ENCODE measurements around the gene FMNL2.

FMNL2 gene

DNA sequence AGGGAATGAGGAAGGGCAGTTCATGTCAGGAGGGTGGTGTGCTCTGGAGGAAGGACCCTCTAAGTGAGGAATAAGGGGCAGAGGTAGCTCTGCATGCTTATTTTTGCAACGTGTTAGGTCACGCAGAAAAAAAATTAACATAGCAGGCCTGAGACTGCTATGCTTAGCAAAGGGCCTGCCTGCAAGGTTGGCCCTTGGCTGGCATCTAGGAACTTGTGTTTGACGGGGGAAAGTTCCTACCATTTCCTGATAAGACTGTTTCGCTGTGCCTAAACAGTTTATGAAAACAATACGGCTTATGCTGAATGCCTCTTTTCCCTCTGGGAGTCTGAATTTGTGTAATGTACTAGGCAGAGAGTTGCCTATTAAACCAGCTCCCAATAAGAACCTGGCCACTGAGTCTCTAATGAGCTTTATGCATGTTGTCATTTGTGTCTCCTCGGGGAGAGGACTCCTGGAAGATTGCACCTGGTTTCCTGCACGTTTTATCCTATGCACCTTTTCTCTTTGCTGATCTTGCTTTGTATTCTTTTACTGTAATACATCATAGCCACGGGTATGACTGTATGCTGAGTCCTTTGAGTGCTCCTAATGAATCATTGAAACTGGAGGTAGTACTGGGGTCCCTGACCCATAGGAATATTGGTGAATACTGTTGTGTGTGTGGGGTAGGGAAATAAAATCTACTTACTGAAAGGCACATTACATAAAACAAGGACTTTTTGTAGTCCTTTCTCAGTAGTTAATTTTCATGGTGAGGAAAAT lies 213.3 kb downstream of the FMNL2 start:
- in situ Hi-C loops (cut with MboI; ENCODE audit: low sequenced_read_pairs): no loop called here

DNA sequence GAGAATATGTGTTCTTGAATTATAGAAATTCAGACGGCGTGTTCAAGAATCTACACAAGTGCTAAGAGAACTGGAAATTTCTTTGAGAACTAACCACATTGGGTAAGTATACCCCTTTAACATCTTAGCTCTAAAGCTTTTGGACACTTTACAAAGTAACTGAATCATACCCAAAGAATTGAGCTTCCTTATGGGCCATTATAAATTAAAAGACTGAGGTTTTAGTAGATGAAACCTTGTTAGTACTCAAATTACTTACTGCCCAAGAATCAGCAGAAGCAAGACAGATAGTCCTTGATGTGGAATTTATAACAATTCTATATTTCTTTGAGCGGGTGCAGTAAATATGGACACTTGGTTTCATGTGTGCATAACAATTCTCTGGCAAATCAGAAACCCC lies 214.0 kb downstream of the FMNL2 start:
- in situ Hi-C loops (cut with MboI; ENCODE audit: low sequenced_read_pairs): no loop called here

DNA sequence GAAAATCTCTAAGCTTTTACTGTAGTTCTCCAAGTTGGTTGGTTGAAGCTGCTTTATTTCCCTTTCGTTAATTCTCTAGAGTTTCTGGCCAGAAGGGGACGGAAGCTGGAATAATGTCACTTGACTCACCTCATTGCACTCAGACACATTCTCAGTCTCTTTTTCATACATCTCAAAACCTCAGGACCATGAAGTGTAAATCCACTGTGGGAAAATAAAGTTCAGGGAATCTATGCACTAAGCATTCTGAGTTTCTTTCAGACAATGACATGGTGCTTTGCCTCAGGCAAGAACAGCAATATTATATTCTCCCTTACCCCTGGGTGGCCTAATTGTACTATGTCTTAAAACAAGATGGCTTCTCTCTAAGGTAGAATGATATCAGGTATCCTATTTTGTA lies 214.4 kb downstream of the FMNL2 start:
- in situ Hi-C loops (cut with MboI; ENCODE audit: low sequenced_read_pairs): no loop called here

DNA sequence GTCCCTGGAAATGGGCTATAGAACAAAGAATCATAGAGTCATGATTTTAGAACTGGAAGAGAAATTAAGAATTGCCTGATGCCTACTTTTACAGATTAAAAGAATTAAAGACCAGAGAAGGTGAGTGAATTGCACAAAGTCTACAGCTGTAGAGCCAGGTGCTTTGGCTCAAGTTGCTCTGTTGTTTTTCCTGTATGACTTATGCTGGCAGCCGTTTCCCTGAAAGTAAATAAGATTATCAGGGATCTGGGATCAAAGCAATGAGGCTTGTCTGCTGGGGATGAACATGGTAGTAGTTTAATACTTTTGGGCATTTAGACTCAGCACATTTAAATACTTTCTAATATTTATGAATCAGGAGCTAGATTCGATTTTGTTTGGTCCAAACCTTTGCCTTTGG lies 215.4 kb downstream of the FMNL2 start:
- in situ Hi-C loops (cut with MboI; ENCODE audit: low sequenced_read_pairs): no loop called here

DNA sequence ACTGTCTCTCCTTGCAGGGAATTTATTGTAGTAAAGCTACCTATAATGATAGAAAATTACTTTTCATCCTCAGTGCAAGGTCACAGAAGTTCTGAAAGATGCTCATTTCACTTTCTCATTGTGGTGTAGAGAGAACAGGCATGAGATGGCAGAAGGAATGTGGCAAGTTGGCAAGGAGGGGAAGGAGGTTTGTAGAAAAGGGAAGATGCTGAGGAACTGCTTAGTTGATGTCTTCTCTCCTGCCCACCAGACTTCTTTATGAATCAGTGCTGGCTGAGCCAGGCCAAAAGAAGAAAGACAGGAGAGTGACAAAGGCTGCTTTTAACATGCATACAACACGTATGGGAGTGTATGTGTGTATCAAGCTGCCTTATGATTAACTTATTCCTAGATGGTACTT lies 217.9 kb downstream of the FMNL2 start:
- in situ Hi-C loops (cut with MboI; ENCODE audit: low sequenced_read_pairs): no loop called here

DNA sequence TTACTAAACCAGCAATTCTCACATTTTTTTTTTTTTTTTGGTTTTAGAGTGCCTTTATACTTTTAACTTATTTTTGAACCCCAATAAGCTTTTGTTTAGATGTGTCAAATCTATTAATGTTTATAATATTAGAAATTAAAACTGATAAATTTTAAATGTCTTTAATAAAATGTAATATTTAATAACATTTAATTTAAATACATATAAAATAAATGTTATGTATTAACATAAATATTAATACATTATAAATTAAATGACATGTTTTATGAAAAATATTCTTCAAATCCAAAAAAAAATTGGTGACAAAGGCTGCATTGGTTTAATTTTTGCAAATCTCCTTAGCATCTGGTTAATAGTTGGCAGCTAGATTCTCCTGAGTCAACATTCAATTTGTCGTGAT lies 218.5 kb downstream of the FMNL2 start:
- in situ Hi-C loops (cut with MboI; ENCODE audit: low sequenced_read_pairs): no loop called here

DNA sequence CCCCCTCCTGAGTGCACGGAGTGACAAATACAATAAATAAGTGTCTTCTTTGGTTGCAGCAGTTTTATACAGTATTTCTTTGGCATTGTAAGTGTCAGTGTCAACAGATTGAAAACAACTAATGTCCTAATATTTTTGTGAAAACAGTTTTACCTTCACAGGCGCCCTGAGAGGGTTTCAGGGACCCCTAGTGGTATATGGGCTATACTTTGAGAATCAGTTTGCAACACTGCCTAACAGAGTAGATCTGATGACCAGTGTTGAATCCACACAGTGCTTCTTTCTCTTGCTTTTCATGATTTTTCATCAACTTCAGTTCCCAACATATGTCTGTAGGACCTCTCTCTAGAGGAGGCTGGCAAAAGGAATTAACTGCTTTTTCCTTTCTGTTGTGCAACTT lies 220.1 kb downstream of the FMNL2 start:
- in situ Hi-C loops (cut with MboI; ENCODE audit: low sequenced_read_pairs): no loop called here

DNA sequence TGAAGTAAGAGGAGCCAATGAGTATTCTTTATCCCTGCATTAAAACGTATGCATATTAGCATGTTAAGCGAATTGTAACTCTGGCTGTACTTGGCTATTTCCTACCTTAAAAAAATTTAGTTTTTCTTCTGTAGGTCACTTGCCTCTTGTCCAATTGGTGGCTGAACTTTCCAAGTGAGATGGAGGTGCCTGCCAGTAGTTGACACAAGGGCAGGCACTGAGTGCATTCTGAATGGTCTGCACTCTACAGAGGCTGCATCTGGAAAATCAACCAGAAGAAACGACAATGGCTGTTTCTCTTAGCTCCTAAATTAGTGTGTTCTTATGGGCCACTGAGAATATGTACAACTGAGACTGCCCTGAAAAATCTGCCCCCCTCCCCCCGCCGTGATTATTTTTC lies 221.5 kb downstream of the FMNL2 start:
- in situ Hi-C loops (cut with MboI; ENCODE audit: low sequenced_read_pairs): no loop called here

DNA sequence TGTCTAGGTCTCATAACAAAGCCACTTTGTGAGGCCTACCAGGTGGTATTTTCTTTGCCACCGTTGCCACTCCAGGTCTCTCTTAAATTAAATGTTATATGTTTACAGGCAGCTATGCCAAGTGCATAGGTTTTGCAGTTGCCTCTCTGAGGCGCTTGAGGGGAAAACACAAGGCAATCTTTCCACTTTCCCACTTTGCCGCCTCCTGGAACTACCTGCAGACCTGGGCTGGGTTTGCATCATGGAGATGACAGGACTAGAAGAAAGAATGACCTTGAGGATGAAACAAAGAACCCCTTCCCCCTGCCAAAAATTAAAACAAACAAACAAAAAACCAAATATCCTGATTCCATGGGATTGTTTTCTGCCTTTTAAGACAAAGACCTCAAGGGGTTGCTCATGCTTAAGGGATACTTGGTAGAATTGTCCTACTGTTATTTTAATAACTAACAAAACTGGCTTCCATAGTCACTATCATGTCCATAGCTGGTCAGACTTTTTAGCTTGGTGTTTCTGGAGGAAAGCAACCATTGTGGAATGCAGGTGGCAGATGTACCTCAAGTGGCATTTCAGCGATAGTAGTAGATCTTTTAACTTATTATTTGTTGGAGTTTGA lies 222.4 kb downstream of the FMNL2 start:
- in situ Hi-C loops (cut with MboI; ENCODE audit: low sequenced_read_pairs): no loop called here

DNA sequence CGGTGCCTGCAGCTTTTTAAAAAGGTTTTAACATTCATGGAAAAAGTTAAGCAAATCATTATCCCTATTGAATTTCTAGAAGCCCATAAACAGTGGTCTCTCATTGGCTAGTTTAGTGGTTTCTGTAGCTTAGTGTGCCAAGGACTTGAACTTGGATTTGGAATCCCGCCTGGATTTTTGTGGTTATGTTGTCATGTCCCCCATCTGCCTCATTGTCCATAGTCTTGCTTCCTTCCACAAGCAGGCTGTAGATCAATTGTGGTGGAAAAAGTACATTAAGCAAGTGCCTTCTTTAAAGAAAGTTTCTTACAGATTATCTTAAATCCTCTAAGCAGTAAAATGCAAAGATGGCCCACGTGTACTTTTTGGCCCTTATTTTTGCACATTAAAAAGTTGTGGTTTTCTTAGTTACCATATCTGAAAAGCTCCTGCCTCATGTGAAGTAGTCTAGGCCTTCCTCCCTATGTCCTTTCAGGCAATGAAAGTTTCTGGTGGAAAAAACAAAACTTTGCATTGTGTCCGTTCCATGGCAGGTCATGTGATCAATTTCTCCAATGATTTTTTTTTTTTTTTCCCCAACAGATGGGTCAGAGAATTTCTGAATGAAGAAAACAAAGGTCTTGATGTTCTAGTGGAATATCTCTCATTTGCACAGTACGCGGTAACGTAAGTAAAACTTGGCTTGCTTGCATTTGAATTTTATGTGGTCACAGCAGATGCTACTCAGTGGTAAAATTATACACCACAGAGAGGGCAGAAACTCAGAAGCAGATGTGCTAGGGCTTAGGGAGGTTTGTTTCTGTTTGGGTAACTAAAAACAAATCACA lies 223.4 kb downstream of the FMNL2 start:
- in situ Hi-C loops (cut with MboI; ENCODE audit: low sequenced_read_pairs): no loop called here

DNA sequence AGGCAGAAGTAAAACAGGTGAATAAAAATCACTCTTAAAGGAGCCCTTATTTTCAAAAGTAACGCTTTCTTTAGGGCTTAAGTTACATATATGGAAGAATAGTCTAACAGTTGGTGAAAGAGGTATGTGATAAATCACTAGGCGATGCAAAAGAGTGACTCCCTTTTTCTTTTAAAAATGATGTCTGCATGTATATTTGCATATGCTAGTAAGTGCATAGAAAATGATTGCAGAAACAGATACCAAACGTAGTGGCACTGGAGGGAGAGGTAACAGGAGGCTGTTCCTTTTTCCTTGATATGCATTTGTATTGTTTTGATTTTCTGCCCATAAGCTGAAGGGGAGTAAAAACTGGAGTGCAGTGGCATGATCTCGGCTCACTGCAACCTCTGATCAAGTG lies 224.0 kb downstream of the FMNL2 start:
- in situ Hi-C loops (cut with MboI; ENCODE audit: low sequenced_read_pairs): no loop called here

DNA sequence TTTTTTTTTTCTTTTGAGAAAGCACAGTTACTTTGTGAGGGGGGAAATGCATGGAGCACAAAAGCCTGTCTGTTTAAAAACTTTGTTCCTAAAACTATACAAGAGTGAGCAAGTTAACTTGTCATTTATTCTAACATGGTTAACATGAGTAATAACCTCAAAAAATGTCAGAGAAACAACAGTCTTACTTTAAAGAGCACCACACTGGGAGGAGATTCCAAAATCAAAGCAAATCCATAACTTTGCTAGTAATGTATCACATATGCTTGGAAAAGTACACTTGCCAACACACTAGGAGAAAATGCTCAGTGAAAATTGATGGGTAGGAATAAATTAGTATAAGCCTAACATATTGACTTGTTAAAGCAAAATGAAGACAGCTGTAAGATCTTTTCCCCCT lies 225.2 kb downstream of the FMNL2 start:
- in situ Hi-C loops (cut with MboI; ENCODE audit: low sequenced_read_pairs): no loop called here

DNA sequence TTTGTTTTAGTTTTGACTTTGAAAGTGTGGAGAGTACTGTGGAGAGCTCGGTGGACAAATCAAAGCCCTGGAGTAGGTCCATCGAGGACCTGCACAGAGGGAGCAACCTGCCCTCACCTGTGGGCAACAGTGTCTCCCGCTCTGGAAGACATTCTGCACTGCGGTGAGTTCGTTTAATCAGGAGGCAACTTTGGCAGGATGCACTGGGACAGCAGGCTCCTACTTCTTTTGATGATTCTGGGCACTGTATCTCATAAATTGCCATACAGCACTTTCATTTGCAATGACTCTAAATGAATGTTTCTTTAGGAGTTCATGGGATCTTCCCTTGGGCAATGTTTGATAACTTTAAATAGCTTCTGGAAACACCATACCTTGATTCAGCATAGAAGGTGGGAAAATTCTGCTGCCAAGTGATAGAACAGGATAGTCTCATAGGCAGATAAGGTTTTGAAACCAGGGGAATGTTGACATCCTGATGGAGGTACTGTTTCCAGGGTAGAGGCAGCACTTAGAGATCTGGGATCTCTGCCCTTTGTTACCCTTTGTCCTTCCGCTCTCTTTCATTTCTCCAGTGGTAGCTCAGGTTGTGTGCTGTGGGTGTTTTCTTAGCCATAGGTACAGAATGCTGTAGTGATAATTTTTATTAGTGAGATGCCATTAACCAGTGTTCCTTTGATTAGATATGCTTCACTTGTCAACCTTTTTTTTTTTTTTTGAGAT lies 226.1 kb downstream of the FMNL2 start:
- in situ Hi-C loops (cut with MboI; ENCODE audit: low sequenced_read_pairs): no loop called here

DNA sequence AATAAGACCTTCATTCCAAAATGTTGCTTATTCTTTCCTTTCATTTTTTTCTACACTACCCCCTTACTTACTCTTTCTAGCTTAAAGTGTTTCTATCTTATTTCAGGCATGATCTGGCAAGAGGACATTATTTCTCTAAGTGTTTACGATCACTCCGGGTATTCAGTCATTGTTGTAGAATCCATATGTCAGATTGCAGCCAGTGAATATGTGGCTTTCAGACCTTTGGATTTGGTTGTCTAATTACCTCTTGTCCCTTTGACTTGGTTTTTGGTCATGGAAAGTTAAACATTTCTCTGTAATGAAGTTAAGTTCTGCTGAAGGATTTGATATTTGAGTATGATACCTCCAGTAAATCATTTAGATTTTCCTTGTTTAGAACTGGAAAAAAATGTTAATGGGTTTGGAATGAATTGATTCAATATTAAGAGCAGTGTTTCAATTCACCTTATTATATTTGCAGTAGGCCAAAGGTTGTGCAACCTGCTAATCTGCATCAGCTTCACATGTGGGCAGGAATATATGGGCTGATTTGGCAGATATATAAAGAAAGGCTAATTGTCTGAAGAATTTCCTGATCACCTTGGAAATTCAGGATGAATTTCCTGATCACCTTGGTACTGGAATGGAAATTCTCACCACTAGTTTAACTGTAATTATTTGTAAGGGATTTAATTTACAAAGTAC lies 227.4 kb downstream of the FMNL2 start:
- in situ Hi-C loops (cut with MboI; ENCODE audit: low sequenced_read_pairs): no loop called here

DNA sequence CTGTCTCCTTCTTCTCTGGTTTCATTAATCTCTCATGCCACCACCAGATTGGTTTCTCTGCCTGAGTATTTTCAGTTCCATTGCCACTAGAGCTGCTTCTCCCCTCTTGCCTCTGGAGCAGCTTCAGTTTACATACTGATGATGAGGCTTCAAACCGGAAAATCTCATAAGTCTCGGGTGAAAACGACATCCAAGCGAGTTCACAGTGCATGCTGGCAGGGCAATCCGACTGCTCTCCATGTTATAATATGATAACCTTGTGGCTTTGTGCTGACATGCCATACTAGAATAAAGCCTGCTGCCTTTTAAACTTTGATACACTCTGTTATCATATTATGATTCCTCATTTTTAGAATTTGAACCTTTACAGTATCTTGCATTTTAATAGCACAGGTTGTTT lies 228.8 kb downstream of the FMNL2 start:
- in situ Hi-C loops (cut with MboI; ENCODE audit: low sequenced_read_pairs): no loop called here

DNA sequence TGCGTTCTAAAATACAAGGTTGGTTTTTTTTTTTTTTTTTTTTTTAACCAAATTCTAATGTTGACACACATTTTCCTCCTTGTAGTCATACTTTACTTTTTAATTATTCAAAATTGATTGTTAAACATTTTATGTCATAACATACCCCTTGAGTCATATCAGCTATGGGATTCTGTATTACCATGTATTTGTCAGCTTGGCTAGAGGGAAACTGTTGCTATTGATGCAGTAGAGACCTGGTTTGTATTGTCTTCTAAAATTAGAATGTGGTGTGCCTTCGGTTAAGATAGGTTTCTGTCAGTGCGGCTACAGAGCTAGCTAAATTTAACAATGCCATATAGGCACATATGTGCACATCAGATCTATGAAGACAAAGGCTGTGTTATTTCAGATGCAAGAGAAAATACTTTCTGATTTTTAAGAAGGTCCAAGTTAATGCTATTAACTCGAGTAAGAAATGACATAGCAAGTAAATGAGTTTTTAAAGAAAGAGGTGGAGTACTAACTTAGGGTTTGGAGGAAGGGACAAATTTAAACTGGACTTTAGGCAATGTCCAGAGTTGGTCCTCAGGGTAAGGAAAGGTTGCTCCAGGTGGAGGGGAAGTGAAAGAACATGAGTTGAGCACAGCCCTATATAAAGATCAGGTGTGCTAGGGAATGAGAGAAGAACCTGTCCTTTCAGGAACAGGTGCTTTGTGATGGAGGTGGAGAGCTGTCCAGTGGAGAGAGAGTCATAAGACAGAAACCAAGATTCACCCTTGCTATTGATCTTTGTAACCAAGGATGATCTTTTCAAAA lies 230.0 kb downstream of the FMNL2 start:
- in situ Hi-C loops (cut with MboI; ENCODE audit: low sequenced_read_pairs): no loop called here

DNA sequence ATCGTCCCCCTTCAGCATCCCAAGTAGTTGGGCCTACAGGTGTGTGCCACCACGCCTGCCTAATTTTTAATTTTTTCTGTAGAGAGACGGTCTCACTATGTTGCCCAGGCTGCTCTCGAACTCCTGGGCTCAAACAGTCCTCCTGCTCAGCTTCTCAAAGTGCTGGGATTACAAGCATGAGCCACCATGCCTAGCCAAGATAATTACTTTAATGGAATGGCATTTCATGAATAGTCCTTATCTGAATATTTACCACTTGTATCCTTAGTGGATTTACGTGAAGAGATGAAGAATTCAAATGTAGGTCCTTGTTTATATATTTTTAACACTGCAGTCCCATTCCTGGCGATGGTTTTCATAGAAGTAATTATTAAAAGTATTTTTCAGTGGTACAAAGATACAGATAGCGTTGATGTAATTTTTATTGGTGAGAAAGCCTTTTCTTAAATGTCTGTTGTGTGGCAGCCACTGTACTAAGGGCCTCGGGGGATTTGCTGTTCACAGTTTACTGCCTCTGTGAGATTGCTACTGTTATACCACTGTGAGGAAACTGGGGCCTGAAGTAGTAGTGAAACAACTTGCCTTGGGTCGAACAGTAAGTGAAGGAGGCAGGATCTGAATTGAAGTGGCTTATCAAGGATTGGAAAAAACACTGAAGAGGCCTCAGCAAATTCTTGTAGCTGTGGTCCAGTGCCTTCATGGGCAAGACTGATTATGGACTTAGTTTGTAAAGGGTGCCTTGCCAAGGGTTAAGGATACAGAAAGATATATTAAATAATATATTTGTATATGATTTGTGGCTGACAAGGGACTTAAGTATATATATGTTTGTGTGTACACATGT lies 231.1 kb downstream of the FMNL2 start:
- in situ Hi-C loops (cut with MboI; ENCODE audit: low sequenced_read_pairs): no loop called here

DNA sequence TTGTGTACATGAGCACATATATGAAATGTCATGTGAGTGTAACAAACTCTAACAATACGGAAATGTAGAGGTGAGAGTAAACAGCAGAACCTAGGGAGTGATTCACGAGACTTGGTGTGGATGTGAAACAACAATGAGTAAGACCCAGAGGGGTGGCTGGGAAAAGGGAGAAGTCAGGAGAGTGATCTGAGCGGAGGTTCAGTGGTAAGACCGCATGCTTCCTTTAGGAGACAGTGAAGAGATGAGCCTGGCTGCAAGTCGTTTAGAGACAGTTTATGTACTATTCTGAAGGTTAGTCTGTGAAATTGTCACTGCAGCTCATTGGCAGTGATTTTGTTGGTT lies 231.7 kb downstream of the FMNL2 start:
- in situ Hi-C loops (cut with MboI; ENCODE audit: low sequenced_read_pairs): no loop called here

DNA sequence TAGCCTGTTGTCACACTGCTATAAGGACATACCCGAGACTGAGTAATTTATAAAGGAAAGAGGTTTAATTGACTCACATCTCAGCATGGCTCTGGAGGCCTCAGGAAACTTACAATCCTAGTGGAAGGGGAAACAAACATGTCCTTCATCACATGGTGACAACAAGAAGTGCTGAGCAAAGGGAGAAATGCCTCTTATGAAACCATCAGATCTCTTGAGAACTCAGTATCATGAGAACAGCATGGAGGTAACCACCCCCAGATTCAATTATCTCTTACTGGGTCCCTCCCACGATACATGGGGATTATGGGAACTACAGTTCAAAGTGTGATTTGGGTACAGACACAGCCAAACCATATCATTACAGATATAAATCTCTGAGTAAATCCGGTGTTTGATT lies 233.6 kb downstream of the FMNL2 start:
- in situ Hi-C loops (cut with MboI; ENCODE audit: low sequenced_read_pairs): no loop called here

All from HL-60/S4 (cell line).